Stromal cell of bone marrow (primary cell): ENCODE results near the gene PPP5C.
"Not testable (repeated sequence)": the region's sequence is repeated elsewhere in the genome, so short reads cannot be mapped to it uniquely, and the experiment has no call there.

ENCODE experiments used
- DNase-seq: peaks from one replicate; pipeline ENCODE4 v3.0.0-alpha.2; 2012; ENCODE audit warnings: low read depth

The PPP5C gene

GRCh38 chr19:46435689-46436088 lies 88.8 kb downstream of the PPP5C start:
- DNase-seq: not testable (repeated sequence)
